ENCODE results near the gene PLEKHA6. TPM values are rescaled to one million over a fixed set of nuclear protein-coding genes. Genes with fewer than 3 reads are reported as not detected.
A peak's percentile ranks its signal among the peaks of the same experiment; 100 is the strongest.

The PLEKHA6 gene
- total and polyA plus RNA-seq, 10 donors: 0.47 to 6.5 (median 2.7) TPM

DNA sequence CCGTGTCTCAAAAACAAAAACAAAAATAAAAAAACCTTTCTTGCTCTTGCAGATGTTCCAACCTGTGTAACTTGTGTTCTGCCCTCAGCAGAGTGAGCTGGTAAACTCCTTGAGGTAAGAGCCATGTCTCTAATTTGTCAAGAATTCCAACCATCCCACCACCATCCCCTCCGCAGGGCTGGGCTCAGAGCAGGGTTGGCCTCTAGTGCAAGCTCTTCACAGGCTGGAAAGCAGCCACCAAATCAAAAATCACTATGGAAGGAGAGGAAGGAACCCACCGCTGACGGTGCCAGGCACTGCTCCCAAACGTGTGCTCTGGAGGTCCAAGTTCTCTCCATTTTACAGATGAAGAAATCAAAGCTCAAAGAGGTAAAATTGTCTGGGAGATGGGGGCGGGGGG lies 9.4 kb downstream of the PLEKHA6 start:
- Histone ChIP-seq H3K9me3 (no peaks in the 10 kb centered on the region), H3K4me3 (no peak overlapping the region), H3K27ac (no peak overlapping the region), H3K4me1 (peaks cover 0 to 27% (median 1%) of the 10 kb centered on the region in 6 donors), H3K36me3 (no peaks in the 10 kb centered on the region), H3K27me3 (replicated peaks in 1 of 7) (peaks cover 0 to 7% (median 0%) of the 10 kb centered on the region in 7 donors)
- DNase-seq: no peak
- intact Hi-C loops (cut with DNase I; ENCODE audit: low total_unique reads): no loop called here
- WGBS, 5 donors: 58 to 68% (median 64%) methylated on average over 6 of the region's 6 CpGs
- no peak for TF ChIP-seq POLR2A (IDR thresholded peaks at IDR 0.05)
- TF ChIP-seq POLR2AphosphoS5 (IDR thresholded peaks at IDR 0.05): no peak
- TF ChIP-seq, protein P1, sequence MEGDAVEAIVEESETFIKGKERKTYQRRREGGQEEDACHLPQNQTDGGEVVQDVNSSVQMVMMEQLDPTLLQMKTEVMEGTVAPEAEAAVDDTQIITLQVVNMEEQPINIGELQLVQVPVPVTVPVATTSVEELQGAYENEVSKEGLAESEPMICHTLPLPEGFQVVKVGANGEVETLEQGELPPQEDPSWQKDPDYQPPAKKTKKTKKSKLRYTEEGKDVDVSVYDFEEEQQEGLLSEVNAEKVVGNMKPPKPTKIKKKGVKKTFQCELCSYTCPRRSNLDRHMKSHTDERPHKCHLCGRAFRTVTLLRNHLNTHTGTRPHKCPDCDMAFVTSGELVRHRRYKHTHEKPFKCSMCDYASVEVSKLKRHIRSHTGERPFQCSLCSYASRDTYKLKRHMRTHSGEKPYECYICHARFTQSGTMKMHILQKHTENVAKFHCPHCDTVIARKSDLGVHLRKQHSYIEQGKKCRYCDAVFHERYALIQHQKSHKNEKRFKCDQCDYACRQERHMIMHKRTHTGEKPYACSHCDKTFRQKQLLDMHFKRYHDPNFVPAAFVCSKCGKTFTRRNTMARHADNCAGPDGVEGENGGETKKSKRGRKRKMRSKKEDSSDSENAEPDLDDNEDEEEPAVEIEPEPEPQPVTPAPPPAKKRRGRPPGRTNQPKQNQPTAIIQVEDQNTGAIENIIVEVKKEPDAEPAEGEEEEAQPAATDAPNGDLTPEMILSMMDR (IDR thresholded peaks at IDR 0.05 in 8 of 11, conservative IDR thresholded peaks at IDR 0.05 in 3 of 11): no peak

DNA sequence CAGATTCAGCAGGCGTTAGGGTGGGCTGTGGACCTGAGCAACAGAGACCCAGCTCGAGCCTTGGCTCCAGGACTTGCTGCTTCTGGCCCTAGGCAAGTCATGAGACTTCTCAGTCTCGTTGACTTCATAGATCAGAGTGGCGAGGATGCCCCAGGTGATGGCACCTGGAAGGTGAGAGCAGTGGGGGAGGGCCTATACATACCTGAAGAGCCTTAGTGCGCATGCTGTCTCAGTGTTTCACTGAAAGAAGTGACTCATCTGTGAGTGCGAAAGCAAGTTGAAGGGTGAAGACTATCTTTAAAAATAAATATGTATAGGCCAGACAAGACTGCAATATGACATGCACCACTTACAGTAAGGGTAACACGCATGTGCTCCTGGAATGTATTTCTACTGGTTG lies 10.1 kb downstream of the PLEKHA6 start:
- no peak for DNase-seq
- H3K4me3 ChIP-seq: no peak overlapping the region
- H3K4me1 ChIP-seq: peaks cover 0 to 27% (median 1%) of the 10 kb centered on the region in 6 donors
- peak overlapping the region in 1 of 8 donors; percentile 64 for H3K27ac ChIP-seq
- peaks cover 0 to 7% (median 0%) of the 10 kb centered on the region in 7 donors for H3K27me3 ChIP-seq (replicated peaks in 1 of 7)
- 76 to 88% (median 81%) methylated on average over 7 of the region's 7 CpGs for WGBS, 5 donors
- H3K9me3 ChIP-seq: no peaks in the 10 kb centered on the region
- intact Hi-C loops (cut with DNase I; ENCODE audit: low total_unique reads): no loop called here
- H3K36me3 ChIP-seq: no peaks in the 10 kb centered on the region
- TF ChIP-seq, protein P1 (IDR thresholded peaks at IDR 0.05 in 8 of 11, conservative IDR thresholded peaks at IDR 0.05 in 3 of 11): no peak
- TF ChIP-seq POLR2AphosphoS5 (IDR thresholded peaks at IDR 0.05): no peak
- no peak for TF ChIP-seq POLR2A (IDR thresholded peaks at IDR 0.05)

DNA sequence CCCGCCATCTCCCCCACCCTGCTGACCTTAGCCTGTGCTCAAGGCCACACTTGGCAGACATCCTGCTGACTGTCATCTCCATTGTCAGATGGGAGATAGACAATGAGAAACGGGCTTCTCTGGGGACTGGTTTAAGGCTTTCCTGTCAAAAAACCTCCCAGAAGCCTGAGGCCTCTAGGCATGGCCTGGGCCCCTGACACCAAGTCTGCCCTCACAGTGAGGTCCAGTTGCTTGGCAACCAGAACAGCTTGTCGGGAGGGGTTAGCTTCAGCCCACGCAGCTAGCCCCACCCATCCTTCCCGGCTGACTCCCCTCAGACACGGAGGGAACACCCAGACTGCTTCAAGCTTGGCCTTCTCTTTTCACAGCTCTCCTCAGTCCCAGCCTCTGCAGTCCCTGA lies 11.0 kb downstream of the PLEKHA6 start:
- peaks cover 0 to 7% (median 0%) of the 10 kb centered on the region in 7 donors for H3K27me3 ChIP-seq (replicated peaks in 1 of 7)
- peak; percentile 80 for DNase-seq
- peaks cover 0 to 27% (median 1%) of the 10 kb centered on the region in 6 donors for H3K4me1 ChIP-seq
- 18 to 46% (median 27%) methylated on average over 5 to 6 of the region's 6 CpGs for WGBS, 5 donors
- H3K36me3 ChIP-seq: no peaks in the 10 kb centered on the region
- intact Hi-C loops (cut with DNase I; ENCODE audit: low total_unique reads): no loop called here
- H3K27ac ChIP-seq: peak overlapping the region in 6 of 8 donors; percentile 22 to 69 (median 56)
- no peak overlapping the region for H3K4me3 ChIP-seq
- TF ChIP-seq POLR2AphosphoS5 (IDR thresholded peaks at IDR 0.05): peak in 1 of 3 donors; percentile 71
- TF ChIP-seq, protein P1 (IDR thresholded peaks at IDR 0.05 in 8 of 11, conservative IDR thresholded peaks at IDR 0.05 in 3 of 11): no peak
- TF ChIP-seq POLR2A (IDR thresholded peaks at IDR 0.05): no peak
- no peaks in the 10 kb centered on the region for H3K9me3 ChIP-seq

DNA sequence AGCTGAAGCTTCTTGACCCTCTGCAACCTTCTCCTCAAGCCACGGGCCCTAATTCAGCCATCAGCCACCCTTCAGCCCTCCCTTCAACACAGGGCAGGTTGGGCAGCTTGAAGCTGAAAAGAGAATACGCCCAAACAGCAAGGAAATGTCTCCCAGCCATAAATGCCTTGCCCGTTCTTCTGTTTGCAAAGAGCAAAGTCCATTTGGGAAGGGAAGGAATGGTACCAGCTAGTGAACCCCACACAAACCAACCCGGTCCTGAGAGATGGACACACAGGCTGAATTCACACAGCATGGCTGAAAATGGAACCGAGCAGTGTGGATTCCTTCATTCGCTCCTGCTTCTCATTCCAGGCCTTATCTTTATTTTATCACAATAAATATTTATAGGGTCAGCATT lies 11.5 kb downstream of the PLEKHA6 start:
- no peaks in the 10 kb centered on the region for H3K9me3 ChIP-seq
- no peak for DNase-seq
- no peaks in the 10 kb centered on the region for H3K36me3 ChIP-seq
- H3K27me3 ChIP-seq (replicated peaks in 1 of 7): peaks cover 0 to 7% (median 0%) of the 10 kb centered on the region in 7 donors
- no peak overlapping the region for H3K4me3 ChIP-seq
- peaks cover 0 to 27% (median 1%) of the 10 kb centered on the region in 6 donors for H3K4me1 ChIP-seq
- intact Hi-C loops (cut with DNase I; ENCODE audit: low total_unique reads): no loop called here
- 67 to 86% (median 77%) methylated on average over 6 of the region's 6 CpGs for WGBS, 5 donors
- TF ChIP-seq, protein P1 (IDR thresholded peaks at IDR 0.05 in 8 of 11, conservative IDR thresholded peaks at IDR 0.05 in 3 of 11): no peak
- TF ChIP-seq POLR2A (IDR thresholded peaks at IDR 0.05): no peak
- peak overlapping the region in 5 of 8 donors; percentile 22 to 69 (median 61) for H3K27ac ChIP-seq
